Breast epithelium (tissue), 4 donors: ENCODE data around the gene DDX42. TPM values are rescaled to one million over a fixed set of nuclear protein-coding genes. Genes with fewer than 3 reads are reported as not detected.

Experiments
- DNase-seq, 2 donors: peaks; one replicate each; pipeline ENCODE4 v3.0.0-alpha.2; 2019; ENCODE audit warnings: low spot score in 2 of 2
- H3K27ac ChIP-seq, 2 donors: fragments of 200-600 bp; sonication (generic) in 1 of 2; one replicate each; pipeline ENCODE4 v1.5.1; 2016 to 2019; ENCODE audit warnings: mild to moderate bottlenecking in 1 of 2
- H3K27me3 ChIP-seq, 2 donors: fragments of 200-600 bp; sonication (generic) in 1 of 2; one replicate each; pipeline versions ENCODE4 v1.5.1 to v1.6.0; 2017 to 2019; ENCODE audit warnings: control low read depth in 1 of 2, mild to moderate bottlenecking in 1 of 2
- H3K36me3 ChIP-seq: fragments of 200-600 bp; one replicate; pipeline ENCODE4 v1.5.1; 2019
- H3K4me1 ChIP-seq, 2 donors: fragments of 200-600 bp; sonication (generic); one replicate each; pipeline ENCODE4 v1.5.1; 2016 to 2019; ENCODE audit warnings: control low read depth in 1 of 2
- H3K4me3 ChIP-seq, 3 donors: fragments of 200-600 bp; sonication (generic); 1 replicate in 2 of 3; 2 replicates in 1 of 3; pipeline ENCODE4 v1.5.1; 2016 to 2019; ENCODE audit warnings: mild to moderate bottlenecking in 3 of 3, moderate library complexity in 2 of 3
- H3K9me3 ChIP-seq, 2 donors: fragments of 200-600 bp; sonication (generic) in 1 of 2; one replicate each; pipeline ENCODE4 v1.5.1; 2016 to 2019; ENCODE audit warnings: control low read depth in 1 of 2
- POLR2A ChIP-seq: fragments of 450-650 bp; IDR thresholded peaks from one replicate; pipeline ENCODE4 v1.6.1; 2016; ENCODE audit warnings: antibody characterized with exemption, mild to moderate bottlenecking, moderate library complexity
- POLR2AphosphoS5 ChIP-seq, 3 donors: sonication (generic); formaldehyde crosslinking; IDR thresholded peaks; one replicate each; pipeline ENCODE4 v1.6.1; 2017; ENCODE audit warnings: antibody characterized with exemption in 3 of 3
- intact Hi-C: fragments of 100-400 bp; cut with DNase I; formaldehyde crosslinking; loops from one replicate; pipeline ENCODE4 v1.15.1; 2023; ENCODE audit warnings: low total_unique reads
- total RNA-seq, 3 donors: library from RNA; depleted of rRNA; stranded (reverse); fragments of >200 nt; gene quantifications; one replicate each; pipeline ENCODE4 v1.1.0, GENCODE V29; 2016
- TF ChIP-seq, protein P1 (sequence below), 3 donors: fragments of 450-650 bp; IDR thresholded peaks; one replicate each; pipeline ENCODE4 v1.5.1; 2016 to 2017; ENCODE audit warnings: antibody characterized with exemption in 3 of 3, mild to moderate bottlenecking in 3 of 3, moderate library complexity in 3 of 3

The DDX42 gene
- total RNA-seq, 3 donors from 2014 or later: 131 to 139 (median 139) TPM

GRCh38 chr17:63758428-63758827 lies 15.5 kb upstream of the DDX42 start:
- no peaks in the 10 kb centered on the region for H3K4me1 ChIP-seq
- H3K9me3 ChIP-seq: no peaks in the 10 kb centered on the region
- no peak overlapping the region for H3K4me3 ChIP-seq
- H3K27me3 ChIP-seq: no peaks in the 10 kb centered on the region
- TF ChIP-seq, protein P1, sequence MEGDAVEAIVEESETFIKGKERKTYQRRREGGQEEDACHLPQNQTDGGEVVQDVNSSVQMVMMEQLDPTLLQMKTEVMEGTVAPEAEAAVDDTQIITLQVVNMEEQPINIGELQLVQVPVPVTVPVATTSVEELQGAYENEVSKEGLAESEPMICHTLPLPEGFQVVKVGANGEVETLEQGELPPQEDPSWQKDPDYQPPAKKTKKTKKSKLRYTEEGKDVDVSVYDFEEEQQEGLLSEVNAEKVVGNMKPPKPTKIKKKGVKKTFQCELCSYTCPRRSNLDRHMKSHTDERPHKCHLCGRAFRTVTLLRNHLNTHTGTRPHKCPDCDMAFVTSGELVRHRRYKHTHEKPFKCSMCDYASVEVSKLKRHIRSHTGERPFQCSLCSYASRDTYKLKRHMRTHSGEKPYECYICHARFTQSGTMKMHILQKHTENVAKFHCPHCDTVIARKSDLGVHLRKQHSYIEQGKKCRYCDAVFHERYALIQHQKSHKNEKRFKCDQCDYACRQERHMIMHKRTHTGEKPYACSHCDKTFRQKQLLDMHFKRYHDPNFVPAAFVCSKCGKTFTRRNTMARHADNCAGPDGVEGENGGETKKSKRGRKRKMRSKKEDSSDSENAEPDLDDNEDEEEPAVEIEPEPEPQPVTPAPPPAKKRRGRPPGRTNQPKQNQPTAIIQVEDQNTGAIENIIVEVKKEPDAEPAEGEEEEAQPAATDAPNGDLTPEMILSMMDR (IDR thresholded peaks at IDR 0.05): no peak
- TF ChIP-seq POLR2AphosphoS5 (IDR thresholded peaks at IDR 0.05) (no peak), POLR2A (no peak)
- no peak for DNase-seq
- peaks cover 8% of the 10 kb centered on the region for H3K36me3 ChIP-seq
- H3K27ac ChIP-seq: no peak overlapping the region
- intact Hi-C loops: no loop called here

GRCh38 chr17:63760771-63761539 lies 13.0 kb upstream of the DDX42 start:
- H3K27ac ChIP-seq: no peak overlapping the region
- peaks cover 8% of the 10 kb centered on the region for H3K36me3 ChIP-seq

GRCh38 chr17:63762161-63763078 lies 11.6 kb upstream of the DDX42 start:
- Histone ChIP-seq H3K9me3 (no peaks in the 10 kb centered on the region), H3K36me3 (peaks cover 8% of the 10 kb centered on the region)
- intact Hi-C loops: no loop called here

More at GRCh38 chr17:63760771-63761539, 13.0 kb upstream of the DDX42 start:
- no peaks in the 10 kb centered on the region for H3K9me3 ChIP-seq
- TF ChIP-seq, protein P1 (IDR thresholded peaks at IDR 0.05): no peak
- no peak for TF ChIP-seq POLR2AphosphoS5 (IDR thresholded peaks at IDR 0.05)
- TF ChIP-seq POLR2A: no peak
- intact Hi-C loops: no loop called here
- H3K27me3 ChIP-seq: no peaks in the 10 kb centered on the region
- H3K4me1 ChIP-seq: no peaks in the 10 kb centered on the region
- no peak overlapping the region for H3K4me3 ChIP-seq
- no peak for DNase-seq

DNA sequence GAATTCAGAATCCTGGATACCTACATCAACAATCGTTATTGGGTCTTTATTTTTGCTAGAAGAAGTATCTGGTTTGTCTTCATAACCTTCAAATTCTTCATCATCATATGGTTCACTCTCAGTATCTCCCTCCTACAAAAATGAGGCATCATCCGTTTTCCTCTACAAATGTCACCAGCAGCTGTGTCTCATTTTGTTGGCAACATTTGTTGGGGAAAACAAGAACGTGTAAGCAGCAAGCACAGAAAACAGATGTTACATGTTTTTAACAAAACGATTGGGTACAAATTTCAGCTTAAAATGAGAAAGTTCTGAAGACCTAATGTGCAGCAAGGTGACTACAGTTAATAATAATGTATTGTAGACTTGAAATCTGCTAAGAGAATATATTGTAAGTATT lies 9.3 kb upstream of the DDX42 start:
- TF ChIP-seq, protein P1 (IDR thresholded peaks at IDR 0.05): no peak
- TF ChIP-seq POLR2A (no peak), POLR2AphosphoS5 (IDR thresholded peaks at IDR 0.05) (no peak)
- Histone ChIP-seq H3K36me3 (peaks cover 8% of the 10 kb centered on the region), H3K4me3 (no peak overlapping the region), H3K4me1 (no peaks in the 10 kb centered on the region), H3K9me3 (no peaks in the 10 kb centered on the region), H3K27ac (no peak overlapping the region), H3K27me3 (no peaks in the 10 kb centered on the region)
- no peak for DNase-seq
- intact Hi-C loops: no loop called here

More at GRCh38 chr17:63762161-63763078, 11.6 kb upstream of the DDX42 start:
- TF ChIP-seq POLR2A (no peak), POLR2AphosphoS5 (IDR thresholded peaks at IDR 0.05) (no peak)
- TF ChIP-seq, protein P1 (IDR thresholded peaks at IDR 0.05): no peak
- no peaks in the 10 kb centered on the region for H3K27me3 ChIP-seq
- H3K4me1 ChIP-seq: no peaks in the 10 kb centered on the region
- no peak overlapping the region for H3K4me3 ChIP-seq
- no peak for DNase-seq
- no peak overlapping the region for H3K27ac ChIP-seq

GRCh38 chr17:63766754-63767153 lies 7.2 kb upstream of the DDX42 start:
- intact Hi-C loops: no loop called here
- Histone ChIP-seq H3K36me3 (peaks cover 8% of the 10 kb centered on the region), H3K4me3 (no peak overlapping the region), H3K27me3 (no peaks in the 10 kb centered on the region), H3K4me1 (no peaks in the 10 kb centered on the region), H3K27ac (no peak overlapping the region), H3K9me3 (no peaks in the 10 kb centered on the region)
- TF ChIP-seq POLR2A (no peak), POLR2AphosphoS5 (IDR thresholded peaks at IDR 0.05) (no peak)
- TF ChIP-seq, protein P1 (IDR thresholded peaks at IDR 0.05): no peak
- DNase-seq: no peak
